Measurements from ENCODE around the gene FOXO6. TPM values are rescaled to one million over a fixed set of nuclear protein-coding genes. Genes with fewer than 3 reads are reported as not detected.

FOXO6 gene
- polyA plus RNA-seq, 4 donors = 0.34 to 4.1 TPM; not detected in 2

DNA sequence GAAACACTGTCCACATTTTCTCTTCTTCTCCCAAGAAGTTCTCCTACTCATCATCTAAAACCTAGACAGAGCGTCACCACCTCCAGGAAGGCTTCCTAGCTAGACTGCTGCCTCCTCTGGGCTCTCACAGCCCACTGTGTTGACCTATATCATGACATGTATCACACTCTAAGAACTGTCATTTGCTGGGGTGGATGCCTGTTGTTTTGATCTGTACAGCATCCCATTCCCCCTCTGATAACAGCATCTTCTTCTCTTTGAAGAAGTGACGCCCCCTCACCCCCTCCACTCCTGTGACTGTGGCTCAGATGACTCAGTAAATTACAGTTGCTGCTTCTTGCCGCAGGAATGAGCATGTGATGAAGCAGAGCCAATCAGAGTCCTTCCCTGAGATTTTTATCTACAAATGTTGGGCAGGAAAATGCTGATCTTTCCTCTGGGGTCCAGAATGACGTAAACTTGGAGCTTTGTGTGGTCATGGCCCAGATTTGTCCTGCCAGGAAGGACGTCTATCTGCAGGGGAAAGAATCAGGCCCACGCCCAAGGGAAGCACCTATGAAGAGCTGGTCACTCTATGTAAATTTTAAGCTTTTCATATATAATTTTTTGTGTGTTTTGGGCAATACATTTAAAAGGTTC, 28.0 kb upstream of the FOXO6 start:
- peaks cover 0 to 2% of the 10 kb centered on the region in 2 donors for H3K9me3 ChIP-seq (ENCODE audit: control insufficient read depth in 2 of 2, insufficient read depth in 1 of 2, low read depth in 1 of 2, low read length in 1 of 2)
- H3K4me1 ChIP-seq (ENCODE audit: control insufficient read depth in 3 of 3, insufficient read depth in 2 of 3, low read depth in 1 of 3, low read length in 2 of 3) = no peaks in the 10 kb centered on the region
- peaks cover 0 to 3% (median 0%) of the 10 kb centered on the region in 3 donors for H3K27me3 ChIP-seq (ENCODE audit: control insufficient read depth in 3 of 3, insufficient read depth in 3 of 3, low read length in 3 of 3)
- no peak overlapping the region for H3K27ac ChIP-seq (ENCODE audit: low read depth in 1 of 3, low read length in 2 of 3)
- H3K36me3 ChIP-seq (ENCODE audit: control insufficient read depth in 3 of 3, insufficient read depth in 2 of 3, low read depth in 1 of 3, low read length in 3 of 3) = no peaks in the 10 kb centered on the region
- DNase-seq (no peak), FAIRE-seq (no peak)
- WGBS, 3 donors = 49 to 57% (median 49%) methylated on average over 6 of the region's 6 CpGs
- H3K4me3 ChIP-seq (ENCODE audit: low read depth in 1 of 3, low read length in 3 of 3) = no peak overlapping the region

DNA sequence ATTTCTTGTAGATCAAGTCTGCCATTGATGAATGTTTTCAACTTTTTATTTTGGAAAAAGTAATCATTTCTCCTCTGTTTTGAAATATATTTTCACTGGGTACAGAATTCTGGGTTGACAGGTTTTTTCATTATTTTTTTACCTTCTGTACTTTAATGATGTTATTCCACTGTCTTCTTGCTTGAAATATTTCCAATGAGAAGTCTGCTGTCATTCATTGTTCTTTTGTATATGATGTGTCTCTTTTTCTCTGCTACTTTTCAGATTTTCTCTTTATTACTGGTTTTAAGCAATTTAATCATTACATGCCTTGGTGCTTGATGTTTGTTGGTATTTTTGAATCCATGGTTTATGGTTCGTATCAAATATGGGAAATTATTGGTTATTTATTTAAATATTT, 22.4 kb upstream of the FOXO6 start:
- no peak overlapping the region for H3K27ac ChIP-seq (ENCODE audit: low read depth in 1 of 3, low read length in 2 of 3)
- peaks cover 0 to 14% (median 0%) of the 10 kb centered on the region in 3 donors for H3K4me1 ChIP-seq (ENCODE audit: control insufficient read depth in 3 of 3, insufficient read depth in 2 of 3, low read depth in 1 of 3, low read length in 2 of 3)
- H3K4me3 ChIP-seq (ENCODE audit: low read depth in 1 of 3, low read length in 3 of 3) = no peak overlapping the region
- H3K27me3 ChIP-seq (ENCODE audit: control insufficient read depth in 3 of 3, insufficient read depth in 3 of 3, low read length in 3 of 3) = no peaks in the 10 kb centered on the region
- 89 to 97% (median 94%) methylated on average over 1 of the region's 1 CpG for WGBS, 3 donors
- H3K36me3 ChIP-seq (ENCODE audit: control insufficient read depth in 3 of 3, insufficient read depth in 2 of 3, low read depth in 1 of 3, low read length in 3 of 3) = no peaks in the 10 kb centered on the region
- no peak for FAIRE-seq
- no peak for DNase-seq
- H3K9me3 ChIP-seq (ENCODE audit: control insufficient read depth in 2 of 2, insufficient read depth in 1 of 2, low read depth in 1 of 2, low read length in 1 of 2) = peaks cover 0 to 6% of the 10 kb centered on the region in 2 donors

DNA sequence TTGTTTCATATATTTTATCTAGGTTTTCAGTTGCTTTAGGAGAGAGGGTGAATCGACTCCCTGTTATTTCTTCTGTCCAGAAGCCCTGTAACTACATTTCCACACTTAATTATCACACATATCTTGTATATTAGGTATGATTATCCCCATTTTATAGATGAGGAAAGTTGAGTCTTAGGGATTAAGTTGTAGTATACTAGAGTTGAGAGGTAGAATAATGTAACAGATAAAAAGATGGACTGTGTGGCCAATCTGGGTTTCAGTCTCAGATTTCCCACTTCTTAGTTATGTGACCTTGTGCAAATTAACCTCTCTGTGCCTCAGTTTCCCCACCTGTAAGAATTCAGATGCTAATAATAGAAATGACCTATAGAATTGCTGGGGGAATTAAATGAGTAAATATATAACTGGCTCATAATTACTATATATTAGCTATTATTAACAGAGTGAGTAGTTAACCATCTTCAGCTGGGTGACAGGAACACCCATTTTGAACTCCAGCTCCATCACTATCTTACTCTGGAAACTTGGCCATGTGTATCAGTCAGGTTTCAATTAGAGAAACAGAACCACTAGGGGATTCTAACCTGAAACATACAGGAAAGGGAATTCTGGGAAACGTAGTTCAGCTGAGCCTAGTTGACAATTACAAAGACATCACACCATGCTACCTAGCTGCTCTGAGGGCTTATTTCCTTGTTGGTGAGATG, 20.4 kb upstream of the FOXO6 start:
- H3K27me3 ChIP-seq (ENCODE audit: control insufficient read depth in 3 of 3, insufficient read depth in 3 of 3, low read length in 3 of 3) = no peaks in the 10 kb centered on the region
- WGBS, 3 donors = 68 to 76% (median 71%) methylated on average over 2 of the region's 2 CpGs
- H3K4me1 ChIP-seq (ENCODE audit: control insufficient read depth in 3 of 3, insufficient read depth in 2 of 3, low read depth in 1 of 3, low read length in 2 of 3) = peaks cover 0 to 18% (median 0%) of the 10 kb centered on the region in 3 donors
- no peak overlapping the region for H3K27ac ChIP-seq (ENCODE audit: low read depth in 1 of 3, low read length in 2 of 3)
- DNase-seq (peak in 1 of 2 donors; percentile 42), FAIRE-seq (no peak)
- no peak overlapping the region for H3K4me3 ChIP-seq (ENCODE audit: low read depth in 1 of 3, low read length in 3 of 3)
- H3K36me3 ChIP-seq (ENCODE audit: control insufficient read depth in 3 of 3, insufficient read depth in 2 of 3, low read depth in 1 of 3, low read length in 3 of 3) = no peaks in the 10 kb centered on the region
- peaks cover 0 to 6% of the 10 kb centered on the region in 2 donors for H3K9me3 ChIP-seq (ENCODE audit: control insufficient read depth in 2 of 2, insufficient read depth in 1 of 2, low read depth in 1 of 2, low read length in 1 of 2)

DNA sequence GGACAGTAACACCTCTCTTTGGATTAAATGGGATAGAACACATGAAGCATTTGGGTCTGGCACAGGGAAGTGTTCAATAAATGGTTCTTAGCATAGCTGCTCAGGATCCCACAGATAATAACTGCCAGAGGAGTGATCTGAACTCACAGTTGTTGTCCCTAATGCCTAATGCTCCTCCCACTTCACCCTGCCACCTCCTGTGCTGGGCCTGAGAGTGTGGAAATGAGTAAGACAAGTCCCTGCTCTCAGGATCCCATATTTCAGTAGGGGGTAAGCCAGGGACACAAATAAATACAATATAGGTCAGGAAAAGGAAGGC, 19.9 kb upstream of the FOXO6 start:
- FAIRE-seq (no peak), DNase-seq (no peak)
- peaks cover 0 to 22% (median 0%) of the 10 kb centered on the region in 3 donors for H3K4me1 ChIP-seq (ENCODE audit: control insufficient read depth in 3 of 3, insufficient read depth in 2 of 3, low read depth in 1 of 3, low read length in 2 of 3)
- H3K27ac ChIP-seq (ENCODE audit: low read depth in 1 of 3, low read length in 2 of 3) = peak overlapping the region in 1 of 3 donors; percentile 75
- H3K27me3 ChIP-seq (ENCODE audit: control insufficient read depth in 3 of 3, insufficient read depth in 3 of 3, low read length in 3 of 3) = no peaks in the 10 kb centered on the region
- no peak overlapping the region for H3K4me3 ChIP-seq (ENCODE audit: low read depth in 1 of 3, low read length in 3 of 3)
- no peaks in the 10 kb centered on the region for H3K36me3 ChIP-seq (ENCODE audit: control insufficient read depth in 3 of 3, insufficient read depth in 2 of 3, low read depth in 1 of 3, low read length in 3 of 3)
- H3K9me3 ChIP-seq (ENCODE audit: control insufficient read depth in 2 of 2, insufficient read depth in 1 of 2, low read depth in 1 of 2, low read length in 1 of 2) = peaks cover 0 to 6% of the 10 kb centered on the region in 2 donors

DNA sequence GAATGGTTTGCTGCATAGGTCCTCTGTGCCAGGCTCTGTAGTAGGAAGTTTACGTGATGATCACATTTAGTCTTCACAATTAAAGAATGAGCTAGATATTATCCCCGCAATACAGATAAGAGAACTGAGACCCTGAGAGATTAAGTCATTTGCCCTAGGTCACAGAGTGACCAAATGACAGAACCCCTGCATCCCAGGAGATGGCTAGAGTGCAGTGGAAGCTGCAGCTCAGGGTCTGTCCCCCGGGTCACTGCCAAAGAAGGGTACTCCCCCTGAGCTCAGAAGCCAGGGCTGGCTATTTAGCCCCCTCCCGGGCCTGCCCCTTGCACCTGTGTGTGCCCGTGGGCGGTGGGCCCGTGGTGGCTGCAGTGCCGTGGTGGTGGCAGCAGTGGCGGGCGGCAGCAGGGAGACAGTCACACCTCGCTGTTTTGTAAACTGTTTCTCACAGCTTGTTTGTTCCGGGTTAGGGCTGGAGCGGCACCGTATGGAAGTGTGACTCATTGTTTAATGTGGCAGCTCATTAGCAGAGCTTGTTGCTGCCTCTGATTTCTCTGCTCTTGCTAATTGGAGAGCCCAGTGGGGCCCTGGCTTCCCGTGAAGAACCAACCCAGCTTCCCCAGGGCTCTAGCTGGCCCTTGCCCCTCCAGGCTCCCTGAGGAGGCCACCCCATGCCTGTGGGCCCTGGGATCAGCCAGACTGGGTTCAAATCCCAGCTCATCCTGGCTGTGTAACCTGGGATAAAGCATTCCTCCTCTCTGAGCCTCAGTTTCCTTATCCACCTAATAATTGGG, 19.3 kb upstream of the FOXO6 start:
- WGBS, 3 donors = 15 to 47% (median 31%) methylated on average over 15 of the region's 15 CpGs
- FAIRE-seq (no peak), DNase-seq (peak; percentile 80 to 81)
- H3K27me3 ChIP-seq (ENCODE audit: control insufficient read depth in 3 of 3, insufficient read depth in 3 of 3, low read length in 3 of 3) = no peaks in the 10 kb centered on the region
- H3K27ac ChIP-seq (ENCODE audit: low read depth in 1 of 3, low read length in 2 of 3) = peak overlapping the region in 2 of 3 donors; percentile 30 to 75
- peaks cover 0 to 6% of the 10 kb centered on the region in 2 donors for H3K9me3 ChIP-seq (ENCODE audit: control insufficient read depth in 2 of 2, insufficient read depth in 1 of 2, low read depth in 1 of 2, low read length in 1 of 2)
- no peaks in the 10 kb centered on the region for H3K36me3 ChIP-seq (ENCODE audit: control insufficient read depth in 3 of 3, insufficient read depth in 2 of 3, low read depth in 1 of 3, low read length in 3 of 3)
- peak overlapping the region in 1 of 3 donors; percentile 32 for H3K4me3 ChIP-seq (ENCODE audit: low read depth in 1 of 3, low read length in 3 of 3)
- peaks cover 0 to 22% (median 0%) of the 10 kb centered on the region in 3 donors for H3K4me1 ChIP-seq (ENCODE audit: control insufficient read depth in 3 of 3, insufficient read depth in 2 of 3, low read depth in 1 of 3, low read length in 2 of 3)

DNA sequence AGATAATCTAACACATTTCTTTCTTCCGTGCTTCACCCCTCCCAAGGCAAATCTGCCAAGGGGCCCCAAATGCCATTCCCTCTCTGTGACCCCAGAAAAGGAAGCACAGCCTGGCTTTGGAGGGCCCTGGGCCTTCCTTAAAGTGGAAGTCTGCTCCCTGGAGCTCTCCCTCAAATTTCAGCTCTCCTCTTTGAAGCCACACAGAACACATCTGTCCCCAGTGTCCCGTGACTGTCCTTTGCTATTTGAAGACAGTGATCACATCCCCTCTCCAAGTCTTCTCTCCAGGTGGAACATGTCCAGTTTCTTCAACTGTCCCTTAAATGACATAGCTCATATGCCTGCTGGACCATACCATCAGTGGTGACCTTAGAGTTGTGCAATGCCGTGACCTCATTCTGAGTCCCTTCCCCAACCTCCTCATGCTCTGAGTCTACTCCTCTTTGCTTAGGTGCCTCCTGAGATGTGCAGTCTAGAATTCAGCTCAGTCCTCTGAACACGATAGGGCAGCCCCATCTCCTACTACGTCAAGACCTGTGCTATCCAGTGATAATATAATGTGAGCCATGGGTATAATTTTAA, 18.4 kb upstream of the FOXO6 start:
- DNase-seq (no peak), FAIRE-seq (no peak)
- no peak overlapping the region for H3K4me3 ChIP-seq (ENCODE audit: low read depth in 1 of 3, low read length in 3 of 3)
- H3K36me3 ChIP-seq (ENCODE audit: control insufficient read depth in 3 of 3, insufficient read depth in 2 of 3, low read depth in 1 of 3, low read length in 3 of 3) = no peaks in the 10 kb centered on the region
- peaks cover 0 to 5% of the 10 kb centered on the region in 2 donors for H3K9me3 ChIP-seq (ENCODE audit: control insufficient read depth in 2 of 2, insufficient read depth in 1 of 2, low read depth in 1 of 2, low read length in 1 of 2)
- H3K4me1 ChIP-seq (ENCODE audit: control insufficient read depth in 3 of 3, insufficient read depth in 2 of 3, low read depth in 1 of 3, low read length in 2 of 3) = peaks cover 0 to 25% (median 0%) of the 10 kb centered on the region in 3 donors
- 68 to 73% (median 69%) methylated on average over 5 of the region's 5 CpGs for WGBS, 3 donors
- H3K27me3 ChIP-seq (ENCODE audit: control insufficient read depth in 3 of 3, insufficient read depth in 3 of 3, low read length in 3 of 3) = no peaks in the 10 kb centered on the region
- no peak overlapping the region for H3K27ac ChIP-seq (ENCODE audit: low read depth in 1 of 3, low read length in 2 of 3)

DNA sequence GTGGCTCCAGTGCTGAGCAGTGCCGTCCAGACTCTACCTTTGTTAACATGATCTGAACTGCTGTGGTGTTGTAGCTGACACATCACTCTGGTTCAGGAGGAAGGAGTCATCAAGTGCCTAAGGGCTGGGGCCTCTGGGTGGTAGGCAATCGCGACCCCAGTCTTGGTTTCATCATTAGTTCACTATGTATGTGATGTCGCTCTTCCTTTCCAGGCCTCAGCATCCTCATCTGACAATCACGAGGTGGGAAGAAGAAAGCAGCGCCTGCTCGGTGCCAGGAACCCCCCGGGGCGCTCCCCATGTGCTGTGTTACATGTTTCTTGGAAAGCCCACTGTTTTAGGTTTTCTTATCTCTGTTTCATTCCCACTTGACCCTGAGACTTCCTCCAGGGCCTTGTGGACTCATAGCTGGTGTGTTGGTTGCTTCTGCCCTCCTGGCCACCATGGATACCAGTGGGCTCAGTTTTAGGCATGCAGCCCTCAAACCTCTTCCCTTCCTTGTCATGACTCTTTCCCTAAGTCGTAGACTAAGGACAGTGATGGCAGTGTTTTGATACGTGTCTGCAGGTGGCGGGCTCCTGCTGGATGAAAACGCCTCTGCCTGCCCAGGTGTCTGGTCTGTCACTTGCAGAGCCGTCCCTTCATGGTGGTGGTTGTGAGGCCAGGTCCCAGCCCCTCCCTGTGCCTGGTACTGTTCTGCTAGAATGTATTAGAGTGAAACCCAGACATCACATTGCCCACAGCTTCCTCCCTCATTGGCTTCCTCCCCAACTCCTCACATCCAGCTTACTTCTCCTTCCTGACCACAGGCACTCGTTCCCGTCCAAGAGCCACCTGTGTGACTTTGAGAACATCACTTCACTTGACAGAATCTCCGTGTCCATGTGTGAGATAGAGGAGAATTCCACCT, 17.2 kb upstream of the FOXO6 start:
- Histone ChIP-seq H3K36me3 (ENCODE audit: control insufficient read depth in 3 of 3, insufficient read depth in 2 of 3, low read depth in 1 of 3, low read length in 3 of 3) (no peaks in the 10 kb centered on the region), H3K4me1 (ENCODE audit: control insufficient read depth in 3 of 3, insufficient read depth in 2 of 3, low read depth in 1 of 3, low read length in 2 of 3) (peaks cover 0 to 25% (median 0%) of the 10 kb centered on the region in 3 donors), H3K4me3 (ENCODE audit: low read depth in 1 of 3, low read length in 3 of 3) (no peak overlapping the region), H3K27ac (ENCODE audit: low read depth in 1 of 3, low read length in 2 of 3) (no peak overlapping the region), H3K27me3 (ENCODE audit: control insufficient read depth in 3 of 3, insufficient read depth in 3 of 3, low read length in 3 of 3) (no peaks in the 10 kb centered on the region), H3K9me3 (ENCODE audit: control insufficient read depth in 2 of 2, insufficient read depth in 1 of 2, low read depth in 1 of 2, low read length in 1 of 2) (peaks cover 0 to 4% of the 10 kb centered on the region in 2 donors)
- DNase-seq (no peak), FAIRE-seq (no peak)
- WGBS, 3 donors = 82 to 90% (median 89%) methylated on average over 17 of the region's 17 CpGs
